ENCODE results near the gene FBXL16. TPM values are rescaled to one million over a fixed set of nuclear protein-coding genes. Genes with fewer than 3 reads are reported as not detected.
"Not testable (repeated sequence)": the region's sequence is repeated elsewhere in the genome, so short reads cannot be mapped to it uniquely, and the experiment has no call there.

FBXL16 gene
- 1 to 10 TPM in 2 of 3 donors, not detected in 1; 2.6 to 4.2 TPM for total RNA-seq

- DNase-seq (ENCODE audit: low spot score in 2 of 2) = no peak
- no peaks in the 10 kb centered on the region for H3K9me3 ChIP-seq
- peaks cover 2 to 6% of the 10 kb centered on the region in 2 donors for H3K4me1 ChIP-seq
- peak within 1 kb of the TSS in 2 of 3 donors; percentile 27 to 60 for H3K4me3 ChIP-seq
- no peak for TF ChIP-seq POLR2AphosphoS5 (IDR thresholded peaks at IDR 0.05)
- no peak for TF ChIP-seq POLR2A (IDR thresholded peaks at IDR 0.05)
- no peak for TF ChIP-seq CTCF (IDR thresholded peaks at IDR 0.05)
- intact Hi-C loops (cut with DNase I; ENCODE audit: low total_unique reads) = no loop called here
- H3K36me3 ChIP-seq = no peaks in the 10 kb centered on the region
- no peak within 1 kb of the TSS for H3K27ac ChIP-seq
- H3K27me3 ChIP-seq = peaks cover 24 to 95% of the 10 kb centered on the region in 2 donors
These were observed at the start of gene FBXL16 for GRCh38 chr16:705431-706188. Gene FBXL16, minus strand, starts transcription at chr16:705801. Its CDS starts 8,396 bp downstream, at chr16:697405.

- Histone ChIP-seq H3K9me3 (no peaks in the 10 kb centered on the region), H3K4me1 (peaks cover 0 to 3% of the 10 kb centered on the region in 2 donors), H3K36me3 (no peaks in the 10 kb centered on the region), H3K27ac (no peak overlapping the region), H3K27me3 (no peaks in the 10 kb centered on the region), H3K4me3 (no peak overlapping the region)
- intact Hi-C loops (cut with DNase I; ENCODE audit: low total_unique reads) = no loop called here
- no peak for DNase-seq (ENCODE audit: low spot score in 2 of 2)
- TF ChIP-seq POLR2A (IDR thresholded peaks at IDR 0.05) (no peak), CTCF (IDR thresholded peaks at IDR 0.05) (no peak), POLR2AphosphoS5 (IDR thresholded peaks at IDR 0.05) (no peak)
These were observed 49.1 kb upstream of the FBXL16 start for GRCh38 chr16:754656-755055.

- H3K4me1 ChIP-seq = not testable (repeated sequence)
These were observed 48.6 kb upstream of the FBXL16 start for GRCh38 chr16:754121-754607.

GRCh38 chr16:752007-752312, 46.4 kb upstream of the FBXL16 start:
- Histone ChIP-seq H3K27ac (peak overlapping the region; percentile 50 to 65), H3K4me1 (peaks cover 0 to 3% of the 10 kb centered on the region in 2 donors), H3K4me3 (peak overlapping the region in 2 of 3 donors; percentile 5 to 27), H3K9me3 (no peaks in the 10 kb centered on the region), H3K36me3 (no peaks in the 10 kb centered on the region), H3K27me3 (no peaks in the 10 kb centered on the region)
- TF ChIP-seq POLR2A (IDR thresholded peaks at IDR 0.05) (no peak), POLR2AphosphoS5 (IDR thresholded peaks at IDR 0.05) (no peak), CTCF (IDR thresholded peaks at IDR 0.05) (no peak)
- intact Hi-C loops (cut with DNase I; ENCODE audit: low total_unique reads) = no loop called here
- DNase-seq (ENCODE audit: low spot score in 2 of 2) = no peak

More at GRCh38 chr16:754121-754607, 48.6 kb upstream of the FBXL16 start:
- intact Hi-C loops (cut with DNase I; ENCODE audit: low total_unique reads); H3K9me3 ChIP-seq; DNase-seq (ENCODE audit: low spot score in 2 of 2); H3K27me3 ChIP-seq; H3K4me3 ChIP-seq; H3K36me3 ChIP-seq; H3K27ac ChIP-seq: not testable (repeated sequence)

GRCh38 chr16:751152-752006, 45.8 kb upstream of the FBXL16 start:
- TF ChIP-seq POLR2A (IDR thresholded peaks at IDR 0.05) (no peak), CTCF (IDR thresholded peaks at IDR 0.05) (no peak), POLR2AphosphoS5 (IDR thresholded peaks at IDR 0.05) (no peak)
- peak overlapping the region in 2 of 3 donors; percentile 5 to 27 for H3K4me3 ChIP-seq
- no peaks in the 10 kb centered on the region for H3K9me3 ChIP-seq
- H3K36me3 ChIP-seq = no peaks in the 10 kb centered on the region
- H3K27ac ChIP-seq = peak overlapping the region; percentile 65 to 79
- peaks cover 0 to 3% of the 10 kb centered on the region in 2 donors for H3K4me1 ChIP-seq
- peak in 1 of 2 donors; percentile 80 for DNase-seq (ENCODE audit: low spot score in 2 of 2)
- no peaks in the 10 kb centered on the region for H3K27me3 ChIP-seq
- intact Hi-C loops (cut with DNase I; ENCODE audit: low total_unique reads) = no loop called here

Measured in breast epithelium (tissue), 4 donors.